IPS-20b (cell line): ENCODE measurements around the gene ELAVL2.

ENCODE experiments used
- H3K27ac ChIP-seq: one replicate; pipeline ENCODE4 v1.5.1; 2013; ENCODE audit warnings: low read length
- H3K27me3 ChIP-seq: 2 replicates; pipeline ENCODE4 v1.6.1; 2013; ENCODE audit warnings: mild to moderate bottlenecking, low read length, inconsistent platforms; ENCODE audit not compliant: insufficient read depth
- H3K36me3 ChIP-seq: 2 replicates; pipeline ENCODE4 v1.6.1; 2013; ENCODE audit warnings: low read depth, mild to moderate bottlenecking, inconsistent platforms, low read length, moderate library complexity; ENCODE audit not compliant: insufficient read depth
- H3K4me1 ChIP-seq: 2 replicates; pipeline ENCODE4 v1.6.1; 2013; ENCODE audit warnings: mild to moderate bottlenecking, control low read depth, inconsistent platforms, low read length, moderate library complexity; ENCODE audit not compliant: insufficient read depth
- H3K4me3 ChIP-seq: 2 replicates; pipeline ENCODE4 v1.5.1; 2013; ENCODE audit warnings: mild to moderate bottlenecking, low read length, inconsistent platforms
- H3K9ac ChIP-seq: 2 replicates; pipeline ENCODE4 v1.6.1; 2013; ENCODE audit warnings: low read depth, mild to moderate bottlenecking, inconsistent platforms, low read length, moderate library complexity
- H3K9me3 ChIP-seq: 2 replicates; pipeline ENCODE4 v1.6.1; 2013; ENCODE audit warnings: mild to moderate bottlenecking, low read depth, low read length, inconsistent platforms; ENCODE audit not compliant: insufficient read depth

ELAVL2 gene

DNA sequence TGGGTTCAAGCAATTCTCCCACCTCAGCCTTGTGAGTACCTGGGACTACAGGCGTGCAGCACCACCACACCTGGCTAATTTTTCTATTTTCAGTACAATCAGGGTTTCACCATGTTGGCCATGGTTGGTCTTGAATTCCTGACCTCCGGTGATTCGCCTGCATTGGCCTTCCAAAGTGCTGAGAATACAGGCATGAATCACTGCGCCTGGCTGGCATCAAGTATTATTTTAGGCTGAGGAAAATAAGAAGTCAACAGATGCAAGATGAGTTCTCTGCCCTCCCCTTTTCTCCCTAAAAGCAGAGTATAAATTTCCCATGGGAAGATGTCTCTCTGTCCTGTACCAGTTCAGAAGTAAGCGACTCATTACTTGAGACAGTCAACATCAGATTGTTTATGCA lies 71.5 kb downstream of the ELAVL2 start:
- peaks cover 9% of the 10 kb centered on the region for H3K4me1 ChIP-seq
- no peak overlapping the region for H3K27ac ChIP-seq
- H3K4me3 ChIP-seq = no peak overlapping the region

DNA sequence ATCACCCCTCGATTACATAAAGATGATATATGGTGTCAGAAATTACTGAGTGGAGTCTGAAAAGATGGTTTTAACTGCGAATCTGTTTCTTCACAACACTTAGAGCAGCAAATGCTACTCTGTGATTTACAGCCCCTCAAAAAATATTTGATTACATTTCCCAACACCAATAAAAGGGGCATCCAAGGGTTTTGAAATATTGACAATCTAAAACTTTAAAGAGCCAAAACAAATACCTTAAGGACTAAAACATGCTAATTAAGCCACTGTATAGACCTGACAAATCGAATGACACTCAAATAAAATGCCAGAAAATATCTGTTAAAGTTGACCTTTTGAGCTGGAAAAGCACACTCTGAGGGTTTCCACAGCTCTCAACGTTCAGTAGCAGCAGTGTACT lies 73.2 kb downstream of the ELAVL2 start:
- no peak overlapping the region for H3K4me3 ChIP-seq
- 0 out of 2 replicates have a peak, but pooled peaks cover 6% of the 10 kb centered on the region for H3K36me3 ChIP-seq
- no peaks in the 10 kb centered on the region; the same call in 1 of the 2 replicates for H3K9me3 ChIP-seq
- no peak overlapping the region for H3K27ac ChIP-seq
- H3K4me1 ChIP-seq = peaks cover 9% of the 10 kb centered on the region
- H3K9ac ChIP-seq = no peak overlapping the region
- no peaks in the 10 kb centered on the region for H3K27me3 ChIP-seq

More for the DNA sequence above, 71.5 kb downstream of the ELAVL2 start:
- Histone ChIP-seq H3K9me3 (no peaks in the 10 kb centered on the region), H3K9ac (no peak overlapping the region), H3K36me3 (0 out of 2 replicates have a peak, but pooled peaks cover 6% of the 10 kb centered on the region), H3K27me3 (no peaks in the 10 kb centered on the region)

DNA sequence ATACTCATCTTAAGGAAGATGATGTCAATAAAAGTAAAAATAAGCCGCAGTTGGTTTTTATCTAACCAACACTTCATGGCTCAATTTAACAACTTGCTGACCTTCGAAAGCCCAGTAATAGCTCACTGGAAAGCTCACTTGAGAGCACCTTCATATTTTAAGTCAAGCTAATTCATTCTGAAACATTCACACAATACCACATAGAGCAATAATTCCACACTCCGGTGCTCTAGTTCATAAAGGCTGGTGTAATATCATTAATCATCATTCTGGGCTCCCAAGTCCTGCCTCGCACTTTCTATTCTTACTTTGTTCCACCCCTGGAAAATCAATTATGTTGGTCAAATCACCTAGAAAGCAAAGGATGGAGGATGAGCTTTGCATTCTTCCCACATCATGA lies 74.4 kb downstream of the ELAVL2 start:
- Histone ChIP-seq H3K4me1 (peaks cover 9% of the 10 kb centered on the region), H3K4me3 (no peak overlapping the region), H3K9ac (no peak overlapping the region), H3K9me3 (no peaks in the 10 kb centered on the region; the same call in 1 of the 2 replicates), H3K27me3 (no peaks in the 10 kb centered on the region), H3K36me3 (no peaks in the 10 kb centered on the region), H3K27ac (no peak overlapping the region)

DNA sequence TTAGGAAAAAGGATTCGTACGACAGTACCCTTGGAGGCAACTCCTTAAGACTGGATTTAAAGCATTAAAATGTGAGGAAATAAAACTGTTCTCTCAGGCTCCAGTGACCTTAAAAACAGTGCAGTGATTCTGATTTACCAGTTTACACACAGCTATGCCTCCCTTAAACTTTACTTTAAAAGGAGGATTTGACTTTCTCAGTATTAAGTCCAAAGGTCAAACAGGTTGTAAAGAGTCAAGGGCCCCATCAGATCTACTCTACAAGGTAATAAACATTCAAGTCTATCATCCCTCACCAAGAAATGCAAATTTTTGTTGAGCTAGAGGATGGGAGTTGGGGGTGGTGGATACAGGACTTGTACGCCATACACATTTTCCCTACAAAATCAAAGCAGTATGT lies 75.2 kb downstream of the ELAVL2 start:
- Histone ChIP-seq H3K9me3 (no peaks in the 10 kb centered on the region; the same call in 1 of the 2 replicates), H3K9ac (no peak overlapping the region), H3K27ac (no peak overlapping the region), H3K4me3 (no peak overlapping the region), H3K4me1 (peaks cover 11% of the 10 kb centered on the region), H3K36me3 (no peaks in the 10 kb centered on the region), H3K27me3 (no peaks in the 10 kb centered on the region)

DNA sequence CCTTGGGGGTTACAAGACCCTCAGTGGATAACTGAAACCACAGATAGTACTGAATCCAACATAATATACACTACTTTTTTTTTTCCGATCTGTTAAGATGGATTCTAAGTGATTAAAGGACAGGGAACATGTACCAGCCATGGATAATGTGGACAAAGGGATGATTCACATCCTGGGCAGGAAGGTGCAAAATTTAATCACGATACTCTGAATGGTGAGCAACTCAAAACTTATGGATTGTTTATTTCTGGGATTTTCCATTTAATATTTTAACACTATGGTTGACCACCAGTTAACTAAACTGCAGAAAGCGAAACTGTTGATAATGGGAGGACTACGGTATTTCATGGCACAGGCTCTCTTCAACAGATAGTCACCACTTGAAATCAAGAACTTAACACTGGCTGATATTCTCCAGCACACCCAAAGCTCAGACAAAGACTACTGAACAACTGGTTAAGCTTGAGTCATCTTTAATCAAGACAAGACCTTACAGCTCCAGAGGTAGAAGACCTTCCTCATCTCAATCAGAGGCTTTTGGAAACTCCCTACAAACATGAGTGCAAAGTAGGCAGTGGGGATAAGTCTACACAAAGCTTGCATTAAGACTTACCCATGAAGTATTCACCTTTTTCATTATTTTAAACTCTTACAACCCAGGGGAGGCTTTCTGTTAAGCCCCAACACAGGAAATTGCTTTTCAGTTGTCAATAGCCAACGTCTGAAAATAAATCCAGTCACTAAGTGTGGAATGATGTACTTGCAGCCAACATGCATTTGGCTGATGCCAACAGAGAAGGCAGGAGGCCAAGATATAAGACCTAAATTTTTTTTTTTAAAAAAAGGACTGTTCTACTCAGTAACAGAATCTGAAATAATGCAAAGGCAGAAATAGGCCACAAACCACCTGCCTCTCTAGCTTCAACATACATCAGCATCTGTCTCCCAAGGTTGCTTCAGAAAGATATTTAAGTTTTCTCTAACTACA lies 78.7 kb downstream of the ELAVL2 start:
- Histone ChIP-seq H3K4me1 (peaks cover 24% of the 10 kb centered on the region), H3K36me3 (no peaks in the 10 kb centered on the region), H3K4me3 (no peak overlapping the region), H3K9me3 (no peaks in the 10 kb centered on the region; the same call in 1 of the 2 replicates), H3K27ac (no peak overlapping the region), H3K9ac (no peak overlapping the region), H3K27me3 (no peaks in the 10 kb centered on the region)

DNA sequence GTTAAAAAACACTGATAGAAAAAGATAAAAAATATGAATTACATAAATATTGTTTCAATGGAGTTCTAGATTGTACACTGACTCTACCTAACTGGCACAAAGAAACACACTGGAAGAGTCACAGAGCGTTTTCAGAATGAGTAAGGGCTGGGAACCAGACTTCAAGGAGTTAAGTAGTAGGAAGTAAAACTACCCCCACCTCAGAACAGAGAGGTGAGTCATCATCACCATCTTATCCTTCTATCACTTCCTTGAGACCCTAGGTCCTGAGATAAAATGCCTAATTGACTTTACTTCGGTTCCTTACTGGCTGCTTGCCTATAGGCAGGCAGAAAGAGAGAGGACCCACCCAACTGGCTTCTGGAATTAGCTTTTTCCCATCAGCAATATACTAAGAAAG lies 79.7 kb downstream of the ELAVL2 start:
- H3K36me3 ChIP-seq = no peaks in the 10 kb centered on the region
- H3K27ac ChIP-seq = no peak overlapping the region
- no peak overlapping the region for H3K4me3 ChIP-seq
- H3K9me3 ChIP-seq = no peaks in the 10 kb centered on the region; the same call in 1 of the 2 replicates
- H3K9ac ChIP-seq = no peak overlapping the region
- H3K4me1 ChIP-seq = peaks cover 28% of the 10 kb centered on the region
- H3K27me3 ChIP-seq = no peaks in the 10 kb centered on the region

- no peaks in the 10 kb centered on the region for H3K27me3 ChIP-seq
- peaks cover 60% of the 10 kb centered on the region for H3K4me1 ChIP-seq
- no peak overlapping the region for H3K9ac ChIP-seq
- H3K27ac ChIP-seq = no peak overlapping the region
- no peaks in the 10 kb centered on the region for H3K9me3 ChIP-seq
- H3K4me3 ChIP-seq = no peak overlapping the region
- H3K36me3 ChIP-seq = no peaks in the 10 kb centered on the region
Measured at GRCh38 chr9:23743036-23743435, 83.0 kb downstream of the ELAVL2 start.

- no peaks in the 10 kb centered on the region for H3K9me3 ChIP-seq
- H3K27ac ChIP-seq = peak overlapping the region; percentile 46
- H3K27me3 ChIP-seq = no peaks in the 10 kb centered on the region
- H3K4me3 ChIP-seq = peak overlapping the region; percentile 43; the same call in 1 of the 2 replicates
- no peaks in the 10 kb centered on the region for H3K36me3 ChIP-seq
- H3K9ac ChIP-seq = peak overlapping the region; percentile 35; the same call in 1 of the 2 replicates
- H3K4me1 ChIP-seq = peaks cover 61% of the 10 kb centered on the region
Measured at GRCh38 chr9:23741351-23741750, 84.7 kb downstream of the ELAVL2 start.

- Histone ChIP-seq H3K36me3 (no peaks in the 10 kb centered on the region), H3K4me1 (peaks cover 61% of the 10 kb centered on the region), H3K4me3 (peak overlapping the region; percentile 43; the same call in 1 of the 2 replicates), H3K9ac (peak overlapping the region; percentile 54; the same call in 1 of the 2 replicates), H3K27ac (peak overlapping the region; percentile 46), H3K9me3 (no peaks in the 10 kb centered on the region), H3K27me3 (no peaks in the 10 kb centered on the region)
Measured at GRCh38 chr9:23740531-23740930, 85.5 kb downstream of the ELAVL2 start.

DNA sequence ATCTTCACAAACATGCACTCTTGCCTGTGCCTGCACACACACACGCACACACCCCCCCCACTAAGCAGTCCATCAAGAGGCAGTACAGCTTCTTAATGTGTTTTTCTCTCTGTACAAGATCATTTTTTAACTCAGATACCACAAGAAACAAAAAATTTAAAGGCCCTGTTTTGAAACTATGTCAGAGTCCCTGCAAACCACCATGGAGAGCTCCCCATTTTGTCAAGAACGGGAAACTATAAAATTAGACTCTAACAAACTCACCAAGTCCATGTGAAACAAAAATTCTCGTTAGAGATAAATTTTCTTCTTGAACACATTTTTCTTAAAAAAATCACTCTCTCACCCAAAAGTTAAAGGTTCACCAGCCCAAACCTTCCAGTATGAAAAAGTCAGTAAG lies 86.3 kb downstream of the ELAVL2 start:
- H3K9me3 ChIP-seq = no peaks in the 10 kb centered on the region
- peak overlapping the region; percentile 23 for H3K27ac ChIP-seq
- H3K36me3 ChIP-seq = no peaks in the 10 kb centered on the region
- peaks cover 62% of the 10 kb centered on the region for H3K4me1 ChIP-seq
- H3K4me3 ChIP-seq = peak overlapping the region; percentile 43; the same call in 1 of the 2 replicates
- peak overlapping the region; percentile 54; the same call in 1 of the 2 replicates for H3K9ac ChIP-seq
- no peaks in the 10 kb centered on the region for H3K27me3 ChIP-seq

DNA sequence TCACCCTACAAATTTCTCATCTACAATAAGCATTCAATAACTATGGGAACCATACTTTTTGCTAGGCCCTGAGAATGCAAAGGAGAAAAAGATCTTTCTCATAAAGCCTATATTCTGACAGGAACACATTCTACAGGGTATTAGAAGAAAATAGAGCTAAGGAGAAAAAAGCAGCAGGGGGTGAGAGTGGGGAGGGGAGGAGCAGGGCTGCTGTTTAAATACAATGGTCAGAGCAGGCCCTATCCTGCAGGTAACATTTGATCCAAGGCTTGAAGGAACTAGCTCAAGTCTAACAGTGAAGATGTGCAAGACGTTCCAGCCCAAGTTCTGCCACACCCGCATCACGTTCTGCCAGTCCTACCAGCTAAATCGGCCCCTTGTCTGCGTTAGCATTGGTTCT lies 89.7 kb downstream of the ELAVL2 start:
- Histone ChIP-seq H3K27ac (no peak overlapping the region), H3K4me1 (peaks cover 61% of the 10 kb centered on the region), H3K9me3 (no peaks in the 10 kb centered on the region), H3K36me3 (peaks cover under 1% of the 10 kb centered on the region; the same call in 1 of the 2 replicates), H3K27me3 (no peaks in the 10 kb centered on the region), H3K9ac (no peak overlapping the region), H3K4me3 (no peak overlapping the region)
